OCI-LY1 (cell line): ENCODE data around the gene ZNF74.
"Not testable (repeated sequence)": the region's sequence is repeated elsewhere in the genome, so short reads cannot be mapped to it uniquely, and the experiment has no call there.

Source experiments
- H2AFZ ChIP-seq: fragments of 200-600 bp; sonication (generic), shearing (Covaris generic); 2 replicates; pipeline ENCODE4 v1.6.0; 2014; ENCODE audit warnings: antibody characterized with exemption, mild to moderate bottlenecking, low read length
- H3F3A ChIP-seq: fragments of 200-600 bp; sonication (generic), shearing (Covaris generic); 2 replicates; pipeline ENCODE4 v1.6.0; 2014; ENCODE audit warnings: mild to moderate bottlenecking, antibody characterized with exemption, low read length, moderate library complexity; ENCODE audit not compliant: insufficient read depth
- H3K27ac ChIP-seq: fragments of 200-600 bp; sonication (generic); 2 replicates; pipeline ENCODE4 v1.5.1; 2014; ENCODE audit warnings: low read length, mixed run types, mild to moderate bottlenecking, low read depth; ENCODE audit not compliant: poor library complexity, severe bottlenecking
- H3K27me3 ChIP-seq: fragments of 200-600 bp; sonication (generic); 2 replicates; pipeline ENCODE4 v1.6.0; 2014; ENCODE audit warnings: antibody characterized with exemption, mild to moderate bottlenecking, low read length, moderate library complexity; ENCODE audit not compliant: insufficient read depth
- H3K36me3 ChIP-seq: fragments of 200-600 bp; sonication (generic); 2 replicates; pipeline ENCODE4 v1.6.1; 2014; ENCODE audit warnings: mild to moderate bottlenecking, antibody characterized with exemption, low read length, moderate library complexity, mixed read lengths; ENCODE audit not compliant: insufficient read depth
- H3K4me1 ChIP-seq: fragments of 200-600 bp; sonication (generic); 2 replicates; pipeline ENCODE4 v1.5.1; 2014; ENCODE audit warnings: mild to moderate bottlenecking, low read length, moderate library complexity; ENCODE audit not compliant: insufficient read depth, severe bottlenecking
- H3K4me2 ChIP-seq: fragments of 200-600 bp; sonication (generic), shearing (Covaris generic); 2 replicates; pipeline ENCODE4 v1.6.1; 2014; ENCODE audit warnings: low read length
- H3K4me3 ChIP-seq: fragments of 200-600 bp; sonication (generic); 2 replicates; pipeline ENCODE4 v1.5.1; 2014; ENCODE audit warnings: low read length, low read depth, mild to moderate bottlenecking, mixed read lengths; ENCODE audit not compliant: poor library complexity, severe bottlenecking
- H3K79me2 ChIP-seq: fragments of 200-600 bp; shearing (Covaris generic); 2 replicates; pipeline ENCODE4 v1.6.1; 2016; ENCODE audit warnings: mixed run types, low read length, mixed read lengths; ENCODE audit not compliant: insufficient read depth
- H3K9ac ChIP-seq: fragments of 200-600 bp; sonication (generic), shearing (Covaris generic); 2 replicates; pipeline ENCODE4 v1.6.1; 2014; ENCODE audit warnings: mild to moderate bottlenecking, low read length, mixed read lengths
- H3K9me2 ChIP-seq: fragments of 200-600 bp; sonication (generic), shearing (Covaris generic); 2 replicates; pipeline ENCODE4 v1.6.1; 2014; ENCODE audit warnings: low read depth, mild to moderate bottlenecking, low read length, mixed read lengths
- H3K9me3 ChIP-seq: fragments of 200-600 bp; shearing (Covaris generic); 2 replicates; pipeline ENCODE4 v1.6.1; 2014; ENCODE audit warnings: low read length, mixed read lengths
- H4K20me1 ChIP-seq: fragments of 200-600 bp; sonication (generic), shearing (Covaris generic); 2 replicates; pipeline ENCODE4 v1.6.0; 2016; ENCODE audit warnings: mild to moderate bottlenecking, low read length; ENCODE audit not compliant: insufficient read depth
- CTCF ChIP-seq: fragments of 200-600 bp; sonication (generic), shearing (Covaris generic); IDR thresholded peaks from 2 replicates; pipeline ENCODE4 v1.5.1; 2017; ENCODE audit warnings: mild to moderate bottlenecking, antibody characterized with exemption, low read length, moderate library complexity, mixed read lengths
- EZH2 ChIP-seq: fragments of 200-600 bp; sonication (generic), shearing (Covaris generic); IDR thresholded peaks from 2 replicates; pipeline ENCODE4 v1.8.0; 2017; ENCODE audit warnings: borderline replicate concordance, mixed run types, mild to moderate bottlenecking, antibody characterized with exemption, low read length, moderate library complexity, mixed read lengths

ZNF74 gene

DNA sequence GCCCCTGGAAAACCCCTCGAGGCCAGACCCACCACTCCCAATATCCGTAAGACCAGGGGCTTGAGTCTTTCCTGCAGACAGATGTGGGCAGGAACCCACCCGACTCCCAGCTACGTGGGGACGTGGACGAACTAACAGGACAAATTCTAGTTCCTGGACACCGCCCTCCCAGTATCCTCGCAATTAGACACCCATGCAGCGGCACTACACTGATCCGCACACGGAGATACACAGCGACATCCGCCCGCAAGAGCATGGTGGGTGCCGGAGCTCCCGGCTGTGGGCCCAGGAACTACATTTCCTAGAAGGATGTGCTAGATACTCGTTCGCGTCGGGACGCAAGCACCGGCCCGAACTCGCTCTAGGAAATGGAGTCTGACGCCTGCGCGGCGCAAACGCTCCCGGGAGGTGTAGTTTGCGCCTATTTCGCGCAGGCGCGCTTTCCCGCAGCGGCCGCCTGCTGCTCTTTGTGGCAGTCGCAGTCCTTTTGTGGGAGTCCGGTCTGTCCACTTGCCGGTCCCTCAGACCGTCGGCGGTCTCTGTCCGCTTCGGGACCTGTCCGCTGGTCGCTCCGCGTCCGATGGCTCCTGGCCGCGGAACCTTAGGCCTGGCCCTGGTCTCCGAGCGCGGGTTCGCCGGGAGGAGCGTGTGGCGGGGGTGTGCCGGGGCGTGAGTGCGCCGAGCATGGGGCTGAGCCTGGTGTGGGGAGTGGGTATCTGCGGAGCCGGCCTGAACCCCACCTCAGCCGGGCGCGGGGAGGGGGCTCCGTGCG is at the start of gene ZNF74:
Gene ZNF74 (plus strand): TSS at position 447 of the 772 bp plus-strand sequence. CDS start 478 bp downstream, outside the sequence.
- no peak within 1 kb of the TSS for H3K4me2 ChIP-seq
- H2AFZ ChIP-seq: no peak within 1 kb of the TSS
- no peaks in the 10 kb centered on the region for H3K4me1 ChIP-seq
- H3K27ac ChIP-seq: no peak within 1 kb of the TSS
- TF ChIP-seq CTCF (no peak), EZH2 (no peak)
- no peaks in the 10 kb centered on the region; the same call in 1 of the 2 replicates for H3K27me3 ChIP-seq
- H3K9me3 ChIP-seq: no peaks in the 10 kb centered on the region
- no peak within 1 kb of the TSS for H3K9ac ChIP-seq
- no peaks in the 10 kb centered on the region for H3K79me2 ChIP-seq
- no peak within 1 kb of the TSS for H3K4me3 ChIP-seq
- H3F3A ChIP-seq: no peaks in the 10 kb centered on the region
- no peaks in the 10 kb centered on the region for H4K20me1 ChIP-seq
- H3K9me2 ChIP-seq: no peaks in the 10 kb centered on the region
- no peaks in the 10 kb centered on the region for H3K36me3 ChIP-seq

GRCh38 chr22:20346553-20346952 is 47.4 kb upstream of the ZNF74 start:
- not testable (repeated sequence) for H3K4me3 ChIP-seq, H3K79me2 ChIP-seq, H3F3A ChIP-seq, H3K36me3 ChIP-seq, H3K9ac ChIP-seq, H3K27ac ChIP-seq, H3K27me3 ChIP-seq, H3K9me3 ChIP-seq, H3K4me2 ChIP-seq, H3K9me2 ChIP-seq, H2AFZ ChIP-seq, H4K20me1 ChIP-seq, H3K4me1 ChIP-seq

- H3K79me2 ChIP-seq, H3K27ac ChIP-seq, H3K4me2 ChIP-seq, H3K4me3 ChIP-seq, H3K9ac ChIP-seq, H3K4me1 ChIP-seq, H3K27me3 ChIP-seq, H3K9me3 ChIP-seq, H3F3A ChIP-seq, H3K36me3 ChIP-seq, H4K20me1 ChIP-seq, H3K9me2 ChIP-seq, H2AFZ ChIP-seq: not testable (repeated sequence)
Observed at GRCh38 chr22:20352536-20352935, 41.4 kb upstream of the ZNF74 start.

DNA sequence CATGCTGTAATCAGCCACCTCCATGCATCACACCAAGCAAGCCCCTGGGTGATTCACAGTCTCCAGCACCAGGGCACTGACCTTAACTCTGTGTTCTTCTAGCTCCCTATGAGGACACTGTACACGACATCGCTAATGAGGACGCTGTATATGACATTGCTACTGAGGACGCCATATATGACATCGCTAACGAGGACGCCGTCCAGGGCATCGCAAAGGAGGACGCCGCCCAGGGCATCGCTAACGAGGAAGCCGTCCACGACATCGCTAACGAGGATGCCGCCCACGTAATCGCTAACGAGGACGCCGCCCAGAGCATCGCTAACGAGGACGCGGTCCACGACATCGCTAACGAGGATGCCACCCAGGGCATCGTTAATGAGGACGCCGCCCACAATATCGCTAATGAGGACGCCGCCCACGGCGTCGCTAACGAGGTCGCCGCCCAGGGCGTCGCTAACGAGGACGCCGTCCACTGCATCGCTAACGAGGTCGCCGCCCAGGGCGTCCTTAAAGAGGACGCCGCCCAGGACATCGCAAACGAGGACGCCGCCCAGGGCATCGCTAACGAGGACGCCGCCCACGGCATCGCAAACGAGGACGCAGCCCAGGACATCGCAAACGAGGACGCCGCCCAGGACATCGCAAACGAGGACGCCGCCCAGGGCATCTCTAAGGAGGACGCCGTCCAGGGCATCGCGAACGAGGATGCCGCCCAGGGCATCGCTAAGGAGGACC is 39.5 kb upstream of the ZNF74 start:
- Histone ChIP-seq H2AFZ (no peak overlapping the region), H3K27me3 (no peaks in the 10 kb centered on the region), H3K36me3 (no peaks in the 10 kb centered on the region), H3K79me2 (no peaks in the 10 kb centered on the region), H3K4me1 (no peaks in the 10 kb centered on the region), H4K20me1 (no peaks in the 10 kb centered on the region), H3K4me2 (no peak overlapping the region), H3K9me3 (no peaks in the 10 kb centered on the region), H3K4me3 (no peak overlapping the region), H3K9ac (no peak overlapping the region), H3K9me2 (no peaks in the 10 kb centered on the region), H3F3A (no peaks in the 10 kb centered on the region), H3K27ac (no peak overlapping the region)
- TF ChIP-seq CTCF (no peak), EZH2 (no peak)

DNA sequence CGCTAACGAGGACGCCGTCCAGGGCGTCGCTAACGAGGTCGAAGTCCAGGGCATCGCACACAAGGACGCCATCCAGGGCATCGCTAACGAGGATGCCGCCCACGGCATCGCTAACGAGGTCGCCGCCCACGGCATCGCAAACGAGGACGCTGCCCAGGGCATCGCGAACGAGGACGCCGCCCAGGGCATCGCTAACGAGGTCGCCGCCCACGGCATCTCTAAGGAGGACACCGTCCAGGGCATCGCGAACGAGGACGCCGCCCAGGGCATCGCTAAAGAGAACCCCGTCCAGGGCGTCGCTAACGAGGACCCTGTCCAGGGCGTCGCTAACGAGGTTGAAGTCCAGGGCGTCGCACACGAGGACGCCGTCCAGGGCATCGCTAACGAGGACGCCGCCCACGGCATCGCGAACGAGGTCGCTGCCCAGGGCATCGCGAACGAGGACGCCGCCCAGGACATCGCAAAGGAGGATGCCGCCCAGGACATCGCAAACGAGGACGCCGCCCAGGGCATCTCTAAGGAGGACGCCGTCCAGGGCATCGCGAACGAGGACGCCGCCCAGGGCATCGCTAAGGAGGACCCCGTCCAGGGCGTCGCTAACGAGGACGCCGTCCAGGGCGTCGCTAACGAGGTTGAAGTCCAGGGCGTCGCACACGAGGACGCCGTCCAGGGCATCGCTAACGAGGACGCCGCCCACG is 37.9 kb upstream of the ZNF74 start:
- H3F3A ChIP-seq, H2AFZ ChIP-seq, H3K4me2 ChIP-seq, H3K9ac ChIP-seq, H3K27me3 ChIP-seq, H3K27ac ChIP-seq, H3K4me1 ChIP-seq, H3K9me3 ChIP-seq, H3K9me2 ChIP-seq, H3K4me3 ChIP-seq, H3K36me3 ChIP-seq, H4K20me1 ChIP-seq, H3K79me2 ChIP-seq: not testable (repeated sequence)
